Measurements from ENCODE around the gene AVEN.

The AVEN gene

DNA sequence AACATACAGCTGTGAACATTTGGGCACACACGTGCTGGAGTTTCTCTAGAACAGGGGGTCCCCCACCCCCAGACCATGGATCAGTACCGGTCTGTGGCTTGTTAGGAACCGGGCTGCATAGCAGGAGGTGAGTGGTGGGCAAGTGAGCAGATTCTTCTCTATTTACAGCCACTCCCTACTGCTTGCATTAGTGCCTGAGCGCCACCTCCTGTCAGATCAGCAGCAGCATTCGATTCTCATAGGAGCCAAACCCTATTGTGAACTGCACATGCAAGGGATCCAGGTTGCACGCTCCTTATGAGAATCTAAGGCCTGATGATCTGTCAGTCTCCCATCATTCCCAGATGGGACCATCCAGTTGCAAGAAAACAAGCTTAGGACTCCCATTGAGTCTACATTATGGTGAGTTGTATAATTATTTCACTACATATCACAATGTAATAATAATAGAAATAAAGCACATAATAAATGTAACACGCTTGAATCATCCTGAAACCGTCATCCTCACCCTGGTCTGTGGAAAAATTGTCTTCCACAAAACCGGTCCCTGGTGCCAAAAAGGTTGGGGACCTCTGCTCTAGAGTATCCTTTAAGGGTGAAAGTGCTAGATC lies 44.9 kb downstream of the AVEN start:
- no peak for TF ChIP-seq Cebpa-rat (IDR thresholded peaks at IDR 0.05)
- H3K36me3 ChIP-seq = no peaks in the 10 kb centered on the region
- H3K9me3 ChIP-seq = no peaks in the 10 kb centered on the region
- no peaks in the 10 kb centered on the region for H3K27me3 ChIP-seq
- no peak overlapping the region for H3K9ac ChIP-seq
- no peaks in the 10 kb centered on the region for H4K20me1 ChIP-seq
- H3K4me1 ChIP-seq = no peaks in the 10 kb centered on the region
- no peak overlapping the region for H3K27ac ChIP-seq
- H3K4me2 ChIP-seq = no peak overlapping the region
- H3K4me3 ChIP-seq = no peak overlapping the region

DNA sequence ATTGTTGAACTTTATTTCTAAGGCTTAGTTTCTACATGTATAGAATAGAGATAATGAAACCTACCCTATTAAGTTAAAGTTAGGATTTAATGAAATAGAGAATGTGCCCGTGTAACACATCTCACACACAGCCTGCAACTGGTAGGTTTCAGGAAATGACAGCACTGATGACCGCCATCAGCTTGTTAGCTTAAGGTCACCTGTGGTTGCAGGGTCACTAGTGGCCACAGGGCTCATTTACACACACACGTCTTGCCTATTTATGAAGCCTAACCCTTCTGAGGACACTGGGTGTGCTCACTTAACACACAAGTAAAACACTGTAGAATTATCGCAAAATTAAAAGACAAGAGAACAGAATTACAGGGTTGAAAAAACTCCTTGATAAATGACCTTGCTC lies 50.6 kb downstream of the AVEN start:
- no peak overlapping the region for H3K9ac ChIP-seq
- H3K4me3 ChIP-seq = no peak overlapping the region
- no peak overlapping the region for H3K4me2 ChIP-seq
- H3K9me3 ChIP-seq = no peaks in the 10 kb centered on the region
- H3K27ac ChIP-seq = no peak overlapping the region
- no peaks in the 10 kb centered on the region for H3K27me3 ChIP-seq
- no peaks in the 10 kb centered on the region for H4K20me1 ChIP-seq
- H3K4me1 ChIP-seq = no peaks in the 10 kb centered on the region
- H3K36me3 ChIP-seq = no peaks in the 10 kb centered on the region
- no peak for TF ChIP-seq Cebpa-rat (IDR thresholded peaks at IDR 0.05)

DNA sequence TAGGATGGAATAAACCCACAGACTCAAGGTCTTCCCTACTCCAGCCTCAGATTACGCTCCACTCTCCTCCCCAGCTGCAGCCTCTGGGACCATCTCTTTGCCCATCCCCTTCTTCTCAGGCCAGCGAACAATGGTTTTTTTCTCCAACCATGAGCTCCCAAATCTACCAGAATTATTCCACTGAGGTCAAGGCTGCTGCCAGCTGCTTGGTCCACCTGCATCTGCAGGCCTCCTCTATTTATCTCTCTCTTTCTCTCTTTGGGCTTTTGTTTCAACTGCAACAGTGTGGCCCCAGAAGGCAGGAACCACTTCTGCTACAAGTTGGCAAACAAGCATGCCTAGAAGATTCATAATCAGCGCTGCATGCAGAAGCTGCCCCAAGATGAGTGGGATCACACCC lies 51.6 kb downstream of the AVEN start:
- Histone ChIP-seq H3K4me2 (no peak overlapping the region), H3K27me3 (no peaks in the 10 kb centered on the region), H3K36me3 (no peaks in the 10 kb centered on the region), H3K9ac (no peak overlapping the region), H3K4me3 (no peak overlapping the region), H3K27ac (no peak overlapping the region), H3K4me1 (no peaks in the 10 kb centered on the region), H3K9me3 (no peaks in the 10 kb centered on the region), H4K20me1 (no peaks in the 10 kb centered on the region)
- no peak for TF ChIP-seq Cebpa-rat (IDR thresholded peaks at IDR 0.05)

DNA sequence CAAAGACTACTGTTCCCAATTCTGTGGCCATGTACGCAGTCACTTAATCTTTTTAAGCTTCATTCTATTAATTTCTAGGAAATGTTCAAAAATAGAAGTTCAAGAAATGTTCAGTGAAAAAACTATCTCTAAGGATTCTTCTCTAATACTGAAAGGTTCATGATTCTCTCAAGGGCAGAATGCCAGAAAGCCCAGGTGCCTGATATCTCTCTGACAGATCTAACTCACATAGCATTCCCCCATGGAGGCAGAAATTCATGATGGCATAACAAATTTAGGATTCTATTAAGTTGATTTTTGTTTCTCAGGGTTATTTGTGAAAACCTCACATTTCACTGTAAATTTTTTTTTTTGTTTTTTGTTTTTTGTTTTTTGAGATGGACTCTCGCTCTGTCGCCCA lies 53.3 kb downstream of the AVEN start:
- Histone ChIP-seq H3K9me3 (no peaks in the 10 kb centered on the region), H3K27ac (no peak overlapping the region), H3K36me3 (no peaks in the 10 kb centered on the region), H3K4me3 (no peak overlapping the region), H3K4me1 (no peaks in the 10 kb centered on the region), H3K4me2 (no peak overlapping the region), H3K27me3 (no peaks in the 10 kb centered on the region), H3K9ac (no peak overlapping the region), H4K20me1 (no peaks in the 10 kb centered on the region)
- TF ChIP-seq Cebpa-rat (IDR thresholded peaks at IDR 0.05) = no peak

DNA sequence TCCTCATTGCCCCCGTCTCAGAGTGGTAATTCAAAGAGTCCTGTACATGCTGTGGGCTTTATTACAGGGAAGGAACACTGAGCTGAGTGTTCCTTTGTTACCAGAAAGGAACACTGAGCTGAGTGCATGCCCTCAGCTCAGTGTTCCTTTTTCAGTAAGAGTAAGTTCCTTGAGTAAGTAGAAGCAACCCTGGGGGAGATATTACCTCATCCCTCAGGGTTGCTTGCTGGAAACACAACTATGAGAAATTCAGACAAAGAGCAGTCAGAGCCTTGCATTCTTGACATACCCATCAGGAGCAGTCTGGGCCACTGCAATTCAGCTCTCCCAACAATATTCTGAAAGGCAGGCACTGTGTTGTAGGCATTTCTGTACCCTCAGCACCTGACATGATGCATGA lies 53.7 kb downstream of the AVEN start:
- no peaks in the 10 kb centered on the region for H3K27me3 ChIP-seq
- no peaks in the 10 kb centered on the region for H4K20me1 ChIP-seq
- no peaks in the 10 kb centered on the region for H3K9me3 ChIP-seq
- H3K27ac ChIP-seq = no peak overlapping the region
- H3K36me3 ChIP-seq = no peaks in the 10 kb centered on the region
- H3K9ac ChIP-seq = no peak overlapping the region
- no peak for TF ChIP-seq Cebpa-rat (IDR thresholded peaks at IDR 0.05)
- H3K4me3 ChIP-seq = no peak overlapping the region
- H3K4me2 ChIP-seq = no peak overlapping the region
- H3K4me1 ChIP-seq = no peaks in the 10 kb centered on the region

DNA sequence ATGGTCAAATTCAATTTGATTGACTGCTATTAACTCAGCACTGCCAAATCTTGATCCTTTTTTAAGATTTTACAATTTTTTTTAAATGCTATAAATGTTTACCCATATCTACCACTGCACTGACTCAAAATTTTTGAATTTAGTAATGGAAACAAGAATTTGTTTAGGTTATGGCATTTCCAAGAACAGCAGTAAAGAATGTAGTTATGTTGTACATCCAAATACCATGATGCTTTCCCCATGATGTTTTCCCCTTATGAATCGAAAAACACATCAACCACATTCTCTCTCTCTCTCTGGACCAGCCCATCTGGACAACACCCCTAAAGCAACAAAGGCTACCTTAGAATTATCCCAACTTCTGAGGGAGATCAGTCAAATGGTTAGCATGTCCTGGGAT lies 56.5 kb downstream of the AVEN start:
- no peaks in the 10 kb centered on the region for H3K4me1 ChIP-seq
- H3K9ac ChIP-seq = no peak overlapping the region
- TF ChIP-seq Cebpa-rat (IDR thresholded peaks at IDR 0.05) = no peak
- no peak overlapping the region for H3K4me3 ChIP-seq
- no peak overlapping the region for H3K4me2 ChIP-seq
- no peaks in the 10 kb centered on the region for H3K9me3 ChIP-seq
- H4K20me1 ChIP-seq = no peaks in the 10 kb centered on the region
- H3K27me3 ChIP-seq = no peaks in the 10 kb centered on the region
- H3K36me3 ChIP-seq = no peaks in the 10 kb centered on the region
- no peak overlapping the region for H3K27ac ChIP-seq

DNA sequence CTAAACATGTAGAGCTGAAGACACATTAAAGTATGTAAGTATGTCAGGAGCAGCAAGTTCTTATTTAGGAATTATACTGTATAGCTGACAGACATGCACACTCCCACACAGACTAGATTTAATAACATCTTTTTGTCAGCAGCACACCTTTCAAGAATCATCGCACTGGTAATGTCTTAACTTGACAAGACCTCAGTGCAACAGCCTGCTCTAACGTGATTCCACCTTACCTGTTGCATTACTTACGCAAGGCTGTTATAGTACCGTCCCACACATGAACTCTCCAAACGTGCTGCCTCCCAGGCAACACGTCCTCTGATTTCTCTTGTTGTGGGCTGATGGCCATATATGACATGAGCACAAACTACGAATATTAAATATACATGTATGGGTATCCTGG lies 58.8 kb downstream of the AVEN start:
- Histone ChIP-seq H3K4me2 (no peak overlapping the region), H3K27me3 (no peaks in the 10 kb centered on the region), H3K4me3 (no peak overlapping the region), H3K9ac (no peak overlapping the region), H3K36me3 (no peaks in the 10 kb centered on the region), H3K27ac (no peak overlapping the region), H3K9me3 (no peaks in the 10 kb centered on the region), H4K20me1 (no peaks in the 10 kb centered on the region), H3K4me1 (peaks cover 5% of the 10 kb centered on the region)
- no peak for TF ChIP-seq Cebpa-rat (IDR thresholded peaks at IDR 0.05)

DNA sequence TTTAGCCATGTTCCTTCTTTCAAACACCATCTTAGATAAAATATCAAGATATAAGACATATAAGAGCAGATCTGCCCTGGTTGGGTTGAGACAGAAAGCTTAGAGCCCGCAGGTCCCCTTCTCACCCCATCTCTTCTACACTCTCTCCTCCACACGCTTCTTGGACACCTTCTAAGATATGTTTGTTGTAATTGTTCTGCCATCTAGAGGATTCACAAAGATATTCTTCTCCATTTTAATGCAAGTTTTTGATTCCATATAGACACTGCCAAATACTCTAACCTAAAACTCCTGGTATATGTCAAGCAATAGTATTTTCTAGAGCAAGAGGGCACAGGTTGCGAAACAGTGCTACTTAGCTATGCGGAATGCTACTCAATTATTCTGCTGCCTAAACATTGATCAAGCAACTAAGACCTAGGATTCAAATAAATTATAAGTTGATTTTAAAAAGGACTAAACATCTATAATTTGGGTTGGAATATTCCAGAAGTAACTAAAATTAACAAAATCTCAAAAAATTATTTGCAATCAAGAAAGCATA lies 63.9 kb downstream of the AVEN start:
- Histone ChIP-seq H3K9me3 (no peaks in the 10 kb centered on the region), H4K20me1 (no peaks in the 10 kb centered on the region), H3K27me3 (no peaks in the 10 kb centered on the region), H3K4me2 (no peak overlapping the region), H3K4me1 (peaks cover 5% of the 10 kb centered on the region), H3K27ac (no peak overlapping the region), H3K4me3 (no peak overlapping the region), H3K9ac (no peak overlapping the region), H3K36me3 (no peaks in the 10 kb centered on the region)
- TF ChIP-seq Cebpa-rat (IDR thresholded peaks at IDR 0.05) = no peak

DNA sequence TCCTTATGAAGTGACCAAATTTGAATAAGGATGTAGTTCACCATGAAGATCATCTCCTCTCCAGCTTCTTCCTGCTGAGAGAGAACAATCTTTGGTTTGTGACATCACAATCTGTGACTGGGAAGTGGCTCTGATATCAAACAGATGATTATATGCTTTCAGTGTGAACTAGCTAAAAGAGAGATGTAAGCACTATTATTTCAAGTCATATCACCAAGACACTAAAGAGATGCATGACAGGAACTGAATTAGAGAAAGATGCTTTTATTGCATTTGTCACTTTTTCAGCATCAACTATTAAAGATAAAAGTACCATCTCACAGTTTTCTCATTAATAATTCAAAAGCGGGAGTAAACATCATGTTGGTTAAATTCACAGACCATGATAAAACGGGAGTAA lies 67.2 kb downstream of the AVEN start:
- peaks cover 3% of the 10 kb centered on the region for H3K4me1 ChIP-seq
- no peaks in the 10 kb centered on the region for H3K36me3 ChIP-seq
- H3K4me2 ChIP-seq = no peak overlapping the region
- no peak overlapping the region for H3K27ac ChIP-seq
- TF ChIP-seq Cebpa-rat (IDR thresholded peaks at IDR 0.05) = no peak
- no peak overlapping the region for H3K9ac ChIP-seq
- H3K27me3 ChIP-seq = no peaks in the 10 kb centered on the region
- H3K9me3 ChIP-seq = no peaks in the 10 kb centered on the region
- no peak overlapping the region for H3K4me3 ChIP-seq
- H4K20me1 ChIP-seq = no peaks in the 10 kb centered on the region

DNA sequence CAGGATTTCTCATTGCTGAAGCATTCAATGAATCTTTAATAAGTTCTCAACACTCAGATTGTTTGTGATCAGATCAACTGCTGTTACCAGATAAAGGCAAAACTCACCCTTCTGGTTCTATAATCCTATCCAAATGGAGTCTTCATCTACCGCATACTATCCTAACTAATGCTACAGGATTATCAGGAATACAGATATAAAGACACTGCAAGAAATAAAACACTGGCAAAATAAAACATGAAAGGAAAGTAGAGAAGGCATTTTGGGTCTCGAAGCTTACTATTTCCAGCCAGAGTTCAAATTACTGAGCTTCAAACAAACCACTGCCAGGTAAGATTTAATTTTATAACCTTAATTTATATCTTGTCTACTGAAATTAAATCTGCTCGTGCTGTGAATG lies 70.2 kb downstream of the AVEN start:
- Histone ChIP-seq H3K9me3 (no peaks in the 10 kb centered on the region), H3K4me1 (no peaks in the 10 kb centered on the region), H3K27ac (no peak overlapping the region), H3K27me3 (no peaks in the 10 kb centered on the region), H3K36me3 (no peaks in the 10 kb centered on the region), H3K4me2 (no peak overlapping the region), H3K4me3 (no peak overlapping the region), H4K20me1 (no peaks in the 10 kb centered on the region; the same call in 1 of the 2 replicates), H3K9ac (no peak overlapping the region)
- TF ChIP-seq Cebpa-rat (IDR thresholded peaks at IDR 0.05) = no peak

DNA sequence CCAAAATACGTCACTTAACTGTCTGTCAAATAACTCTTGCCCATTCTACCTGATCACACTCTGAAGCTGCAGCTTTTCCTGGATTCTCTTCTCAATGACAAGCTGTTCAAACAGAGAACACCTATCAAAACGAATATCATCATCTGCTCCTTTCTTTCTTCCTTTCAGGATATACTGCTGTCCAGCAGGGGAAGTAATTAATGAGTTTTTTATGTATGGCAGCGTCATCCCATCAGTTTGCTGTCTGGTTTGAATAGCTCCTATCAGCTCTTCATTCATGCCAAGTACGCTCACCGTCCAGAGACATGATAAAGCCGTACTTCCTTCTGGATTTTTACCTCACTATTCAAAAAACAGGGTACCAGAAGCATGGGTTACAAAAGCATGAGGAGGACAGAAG lies 70.8 kb downstream of the AVEN start, which contains the start of gene CHRM5:
TSS of gene CHRM5 (plus strand) at position 274 of the 400 bp plus-strand sequence. CDS start 94,221 bp downstream, outside the sequence.
- TF ChIP-seq Cebpa-rat (IDR thresholded peaks at IDR 0.05) = no peak
- H3K9ac ChIP-seq = no peak within 1 kb of the TSS
- no peaks in the 10 kb centered on the region for H3K27me3 ChIP-seq
- no peak within 1 kb of the TSS for H3K4me3 ChIP-seq
- no peak within 1 kb of the TSS for H3K4me2 ChIP-seq
- no peaks in the 10 kb centered on the region for H3K4me1 ChIP-seq
- no peak within 1 kb of the TSS for H3K27ac ChIP-seq
- no peaks in the 10 kb centered on the region for H3K36me3 ChIP-seq
- H4K20me1 ChIP-seq = no peaks in the 10 kb centered on the region; the same call in 1 of the 2 replicates
- no peaks in the 10 kb centered on the region for H3K9me3 ChIP-seq

Measured in BLaER1 (cell line).